DOHH2 (cell line): Measurements from ENCODE around the gene UBQLNL.

Experiments used
- CTCF ChIP-seq: fragments of 200-600 bp; sonication (generic); IDR thresholded peaks from one replicate; pipeline ENCODE4 v1.5.1; 2014; ENCODE audit warnings: antibody characterized with exemption, mild to moderate bottlenecking, low read depth, low read length; ENCODE audit not compliant: poor library complexity, severe bottlenecking
- EZH2phosphoT487 ChIP-seq: fragments of 200-600 bp; sonication (generic); IDR thresholded peaks from 2 replicates; pipeline ENCODE4 v1.6.1; 2017; ENCODE audit warnings: borderline replicate concordance, mild to moderate bottlenecking, antibody characterized with exemption, low read length, moderate library complexity, mixed read lengths

DNA sequence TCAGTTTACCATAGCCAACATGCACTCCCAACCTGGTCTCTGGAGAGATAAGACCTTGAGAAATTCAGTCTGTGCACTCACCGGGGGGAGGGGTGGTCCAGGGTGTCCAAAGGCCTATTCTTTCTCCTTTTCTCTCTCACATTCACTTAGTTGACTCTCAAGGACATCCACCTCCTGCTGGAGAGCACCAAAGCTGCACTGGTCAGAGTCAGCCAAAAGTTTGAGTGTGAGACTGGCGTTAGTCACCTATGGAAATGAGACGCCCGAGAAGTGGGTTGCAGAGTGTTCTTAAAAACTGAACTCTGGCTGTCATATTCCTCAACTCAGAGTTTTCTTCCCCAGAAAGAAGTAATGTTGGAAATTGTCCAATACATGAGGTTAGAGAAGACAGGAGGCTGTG, 5.0 kb upstream of the UBQLNL start:
- no peak for TF ChIP-seq CTCF
- no peak for TF ChIP-seq EZH2phosphoT487
